Measurements from ENCODE around the gene ERFL.
A peak's percentile ranks its signal among the peaks of the same experiment; 100 is the strongest.

ERFL gene

GRCh38 chr19:41895745-41896580 is 32.3 kb downstream of the ERFL start:
- no peak for DNase-seq

DNA sequence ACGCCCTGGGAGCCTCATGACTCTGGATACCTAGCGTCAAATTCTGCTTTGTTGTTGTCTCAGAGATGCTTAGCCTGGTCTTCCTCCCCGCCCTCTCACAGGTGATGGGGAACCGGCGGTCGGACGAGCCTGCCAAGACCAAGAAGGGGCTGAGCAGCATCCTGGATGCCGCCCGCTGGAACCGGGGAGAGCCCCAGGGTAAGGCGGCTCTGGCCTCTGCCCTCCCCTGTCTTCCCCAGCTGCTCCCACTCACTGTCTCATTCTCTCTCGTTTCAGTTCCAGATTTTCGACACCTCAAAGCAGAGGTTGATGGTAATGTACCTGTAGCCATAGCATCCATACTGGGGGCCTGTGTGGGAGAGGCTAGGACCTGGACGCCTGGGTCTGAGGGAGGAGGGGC is 33.9 kb downstream of the ERFL start:
- no peak for DNase-seq

DNA sequence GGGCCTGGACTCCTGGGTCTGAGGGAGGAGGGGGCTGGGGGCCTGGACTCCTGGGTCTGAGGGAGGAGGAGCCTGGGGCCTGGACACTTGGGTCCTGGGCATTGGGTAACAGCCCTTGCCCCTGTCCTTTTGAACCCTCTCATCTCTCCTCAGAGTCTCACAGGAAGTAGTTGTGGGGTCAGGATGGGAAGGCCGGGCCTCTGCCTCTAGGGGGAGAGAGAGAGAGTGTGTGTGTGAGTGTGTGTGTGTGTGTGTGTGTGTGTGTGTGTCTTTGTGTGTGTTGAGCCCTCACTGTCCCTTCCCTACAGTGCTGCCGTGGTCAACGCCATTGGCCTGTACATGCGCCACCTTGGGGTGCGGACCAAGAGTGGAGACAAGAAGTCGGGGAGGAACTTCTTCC is 34.4 kb downstream of the ERFL start:
- DNase-seq = no peak

DNA sequence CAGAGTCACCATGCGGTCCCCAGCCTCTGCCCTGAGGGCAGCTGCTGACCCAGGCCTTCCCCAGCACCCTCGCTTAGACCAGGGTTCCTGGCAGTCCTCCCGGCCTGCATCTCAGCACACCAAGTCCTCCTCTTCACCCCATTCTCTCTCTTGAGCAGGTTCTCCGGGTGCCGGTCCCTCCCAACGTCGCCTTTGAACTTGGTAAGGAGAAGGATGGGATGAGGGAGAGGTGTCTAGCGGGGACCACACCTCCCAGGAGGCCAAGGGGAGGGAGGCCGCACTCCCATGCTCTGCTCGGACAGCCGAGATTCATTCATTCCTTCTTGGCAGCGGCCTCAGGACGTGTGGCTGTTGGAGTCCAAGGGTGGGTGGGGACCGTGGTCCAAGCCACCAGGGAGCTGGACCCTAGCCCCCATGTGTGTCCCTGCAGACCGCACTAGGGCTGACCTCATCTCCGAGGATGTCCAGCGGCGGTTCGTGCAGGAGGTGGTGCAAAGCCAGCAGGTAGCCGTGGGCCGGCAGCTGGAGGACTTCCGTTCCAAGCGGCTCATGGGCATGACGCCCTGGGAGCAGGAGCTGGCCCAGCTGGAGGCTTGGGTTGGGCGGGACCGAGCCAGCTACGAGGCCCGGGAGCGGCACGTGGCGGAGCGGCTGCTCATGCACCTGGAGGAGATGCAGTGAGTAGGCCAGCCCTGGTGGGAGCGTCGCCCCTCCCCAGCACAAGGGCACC is 35.9 kb downstream of the ERFL start:
- DNase-seq = no peak

DNA sequence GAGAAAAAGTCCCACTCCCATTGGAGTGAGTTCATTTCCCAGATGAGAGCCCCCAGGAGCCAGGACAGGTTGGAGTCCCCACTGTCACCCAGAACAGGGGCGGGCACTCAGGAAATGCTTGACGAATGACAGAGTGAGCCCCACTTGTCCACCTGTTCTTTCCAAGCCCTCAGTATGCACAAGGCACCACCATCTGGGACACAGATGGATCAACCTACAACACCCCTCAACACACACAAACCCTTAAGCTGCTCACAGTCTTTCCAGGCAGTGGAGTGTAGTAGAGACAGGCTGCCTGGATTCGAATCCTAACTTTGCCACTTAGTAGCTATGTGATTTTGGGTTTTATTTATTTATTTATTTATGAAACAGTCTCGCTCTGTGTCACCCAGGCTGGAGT is 37.3 kb downstream of the ERFL start:
- no peak for DNase-seq

GRCh38 chr19:41889896-41890295 is 38.4 kb downstream of the ERFL start:
- no peak for DNase-seq

- DNase-seq = no peak
Observed at GRCh38 chr19:41888926-41889325, 39.3 kb downstream of the ERFL start.

DNA sequence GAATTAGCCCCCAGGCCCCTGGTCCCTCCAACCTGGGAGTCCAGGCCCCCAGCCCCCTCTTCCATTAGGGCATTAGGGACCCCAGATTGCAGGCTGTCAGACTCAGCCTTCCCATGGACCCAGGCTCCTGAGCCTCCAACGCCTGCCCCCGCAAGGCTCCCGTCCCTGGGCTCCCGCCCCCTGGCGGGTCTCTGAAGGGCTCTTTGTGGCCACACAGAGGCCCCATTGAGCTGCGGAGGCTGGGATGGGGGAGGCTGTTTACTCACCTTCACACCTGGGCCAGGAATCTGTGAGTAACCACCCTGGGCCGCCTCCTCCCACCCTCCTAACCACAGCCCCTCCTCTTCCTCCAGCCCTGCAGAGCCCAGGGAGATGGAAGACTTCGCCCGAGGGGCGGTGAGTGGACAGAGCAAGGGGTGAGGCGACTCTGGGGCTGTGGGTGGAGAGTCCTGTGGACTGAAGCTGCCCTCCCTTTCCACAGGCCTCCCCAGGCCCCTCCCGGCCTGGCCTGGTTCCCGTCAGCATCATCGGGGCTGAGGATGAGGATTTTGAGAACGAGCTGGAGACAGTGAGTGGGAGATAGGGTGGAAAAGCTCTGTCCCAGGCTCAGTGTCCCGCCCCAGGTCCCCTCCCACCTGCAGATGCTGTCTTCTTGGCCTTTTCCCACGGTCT is 40.4 kb downstream of the ERFL start:
- peak; percentile 92 for DNase-seq

DNA sequence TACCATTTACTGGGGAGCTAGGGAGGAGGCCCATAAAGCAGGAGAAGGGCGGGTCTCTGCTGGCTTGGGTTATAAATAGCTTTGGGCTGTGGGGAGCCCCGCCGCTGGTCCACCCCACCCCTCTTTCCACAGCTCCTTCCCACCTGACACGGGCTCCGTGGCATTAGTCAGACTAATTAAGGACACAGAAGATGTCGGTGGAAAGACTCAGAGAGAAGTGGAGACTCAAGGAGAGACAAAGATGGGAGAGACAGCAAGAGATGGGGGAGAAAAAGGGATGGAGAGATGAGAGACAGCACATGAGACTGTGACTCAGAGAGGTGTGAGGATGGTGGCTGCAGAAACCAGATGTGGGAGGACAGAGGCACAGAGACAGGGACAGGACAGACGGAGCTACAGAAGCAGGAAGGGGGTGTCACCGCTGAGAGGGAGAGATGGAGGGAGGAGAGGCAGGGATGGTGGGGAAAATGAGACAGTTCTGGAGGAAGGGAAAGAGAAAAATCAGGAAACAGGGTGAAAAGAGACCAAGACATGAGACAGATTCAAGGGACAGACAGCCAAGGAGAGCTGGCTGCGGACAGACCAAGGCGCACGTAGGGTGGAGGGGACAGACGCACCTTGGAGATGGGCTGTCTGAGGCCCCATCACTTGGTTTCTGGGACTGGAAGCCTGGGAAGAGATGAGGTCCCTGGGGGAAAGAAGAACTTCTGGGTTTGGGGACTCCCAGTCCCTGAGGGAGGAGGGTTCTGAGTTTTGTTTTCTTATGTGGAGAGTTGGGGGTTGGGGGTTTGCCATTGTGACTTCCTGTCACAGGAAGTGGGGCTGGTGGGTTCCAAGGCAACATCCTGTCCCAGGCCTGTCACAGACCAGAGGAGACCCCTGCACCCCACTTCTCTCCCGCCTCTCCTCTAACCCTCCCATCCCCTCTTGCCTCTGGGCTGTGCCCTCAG is 41.2 kb downstream of the ERFL start:
- DNase-seq = peak; percentile 72

GRCh38 chr19:41883821-41884733 is 44.2 kb downstream of the ERFL start:
- DNase-seq = peak; percentile 94

DNA sequence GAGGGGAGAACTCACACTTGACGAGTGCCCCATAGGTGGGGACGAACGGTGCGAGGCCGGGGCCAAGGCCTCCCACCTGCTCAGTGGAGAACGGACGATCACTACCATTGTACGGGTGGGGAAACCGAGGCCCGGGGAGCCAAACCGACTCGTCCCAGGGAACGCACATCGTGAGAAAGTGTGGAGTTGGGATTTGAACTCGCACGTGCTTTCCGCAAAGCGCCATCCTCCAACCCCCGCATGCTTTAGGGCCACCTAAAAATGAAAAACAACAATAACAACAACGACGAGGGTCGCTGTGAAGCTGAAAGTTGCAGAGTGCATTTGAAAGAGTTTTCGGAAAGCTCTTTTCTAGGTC is 44.8 kb downstream of the ERFL start:
- no peak for DNase-seq

GRCh38 chr19:41882568-41883462 is 45.4 kb downstream of the ERFL start, which contains the start of gene ARHGEF1:
TSS of gene ARHGEF1 (plus strand) at chr19:41883184. CDS start at chr19:41888083, 4,899 bp downstream.
- DNase-seq = peak; percentile 77

- DNase-seq = no peak
Observed at GRCh38 chr19:41880329-41880708, 47.9 kb downstream of the ERFL start.

DNA sequence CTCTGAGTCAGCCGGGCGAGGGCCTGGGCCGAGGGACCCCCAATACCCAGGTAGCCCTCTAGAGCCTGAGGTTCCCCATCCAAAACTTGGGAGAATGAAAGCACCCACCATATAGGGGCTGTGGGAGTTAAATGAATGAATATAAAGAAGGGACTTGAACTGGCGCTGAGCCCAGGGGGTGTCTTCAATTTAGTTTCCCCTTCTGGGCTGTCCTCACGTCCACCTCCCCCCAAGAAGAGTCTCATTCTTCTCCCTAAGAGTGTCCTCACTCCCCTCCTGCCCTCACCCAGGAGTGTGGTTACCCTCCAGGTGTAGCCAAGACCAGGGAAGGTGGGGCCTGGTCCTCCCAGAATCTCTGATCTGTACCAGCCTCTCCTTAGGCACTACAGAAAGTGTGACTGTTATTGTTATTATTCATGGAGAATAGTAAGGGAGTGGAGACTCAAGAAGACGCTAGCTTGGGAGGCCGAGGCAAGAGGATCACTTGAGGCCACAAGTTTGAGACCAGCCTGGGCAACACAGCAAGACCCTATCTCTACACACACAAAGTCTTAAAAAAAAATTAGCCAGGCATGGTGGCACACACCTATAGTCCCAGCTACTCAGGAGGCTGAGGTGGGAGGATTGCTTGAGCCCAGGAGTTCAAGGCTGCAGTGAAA is 48.5 kb downstream of the ERFL start:
- DNase-seq = peak; percentile 1

- no peak for DNase-seq
Observed at GRCh38 chr19:41879080-41879479, 49.2 kb downstream of the ERFL start.

DNA sequence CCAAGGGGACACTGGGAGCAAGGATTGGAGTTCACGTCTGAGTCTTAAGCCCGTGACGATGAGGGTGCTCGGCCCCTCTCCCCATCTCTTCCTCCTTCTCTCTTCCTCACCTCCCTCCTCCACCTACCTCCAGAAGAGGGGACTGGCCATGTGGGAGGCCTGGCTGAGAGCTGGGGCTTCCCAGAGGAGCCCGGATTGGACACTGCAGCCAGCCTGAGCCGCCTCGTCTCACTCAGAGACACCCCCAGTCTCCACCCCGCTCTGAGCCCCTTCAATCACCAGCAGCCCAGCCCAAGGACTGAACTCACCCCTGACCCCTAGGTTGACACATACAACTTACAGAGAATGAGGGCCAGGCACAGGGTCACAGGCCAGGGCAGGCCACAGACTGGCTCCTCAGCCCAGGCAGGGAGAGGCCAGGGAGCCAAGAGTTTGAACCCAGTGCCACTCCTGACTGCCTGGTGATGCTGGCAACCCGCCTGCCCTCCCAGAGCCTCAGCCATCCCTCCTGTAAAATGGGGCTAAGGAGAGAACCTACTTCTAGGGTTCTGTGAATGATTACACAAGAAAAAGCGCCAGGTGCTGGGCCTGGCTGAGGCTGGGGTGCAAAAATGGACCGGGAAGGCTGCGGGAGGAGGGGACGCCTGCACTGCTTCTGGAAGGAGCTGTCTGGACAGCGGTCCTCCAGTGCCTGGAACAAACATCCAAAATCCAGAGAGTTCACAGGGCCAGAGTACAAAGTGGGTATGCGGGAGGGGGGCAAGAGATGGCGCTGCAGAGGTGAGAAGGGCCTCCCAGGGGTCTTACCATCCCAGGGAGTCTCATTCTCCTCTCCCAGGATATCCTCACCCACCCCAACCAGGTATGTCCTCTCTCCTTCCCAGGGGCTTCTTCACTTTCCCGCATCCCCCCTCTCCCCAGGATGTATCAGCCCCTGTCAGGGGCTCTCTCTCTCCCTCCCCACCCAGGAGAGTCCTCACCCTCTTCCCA is 50.0 kb downstream of the ERFL start:
- peak; percentile 10 for DNase-seq

DNA sequence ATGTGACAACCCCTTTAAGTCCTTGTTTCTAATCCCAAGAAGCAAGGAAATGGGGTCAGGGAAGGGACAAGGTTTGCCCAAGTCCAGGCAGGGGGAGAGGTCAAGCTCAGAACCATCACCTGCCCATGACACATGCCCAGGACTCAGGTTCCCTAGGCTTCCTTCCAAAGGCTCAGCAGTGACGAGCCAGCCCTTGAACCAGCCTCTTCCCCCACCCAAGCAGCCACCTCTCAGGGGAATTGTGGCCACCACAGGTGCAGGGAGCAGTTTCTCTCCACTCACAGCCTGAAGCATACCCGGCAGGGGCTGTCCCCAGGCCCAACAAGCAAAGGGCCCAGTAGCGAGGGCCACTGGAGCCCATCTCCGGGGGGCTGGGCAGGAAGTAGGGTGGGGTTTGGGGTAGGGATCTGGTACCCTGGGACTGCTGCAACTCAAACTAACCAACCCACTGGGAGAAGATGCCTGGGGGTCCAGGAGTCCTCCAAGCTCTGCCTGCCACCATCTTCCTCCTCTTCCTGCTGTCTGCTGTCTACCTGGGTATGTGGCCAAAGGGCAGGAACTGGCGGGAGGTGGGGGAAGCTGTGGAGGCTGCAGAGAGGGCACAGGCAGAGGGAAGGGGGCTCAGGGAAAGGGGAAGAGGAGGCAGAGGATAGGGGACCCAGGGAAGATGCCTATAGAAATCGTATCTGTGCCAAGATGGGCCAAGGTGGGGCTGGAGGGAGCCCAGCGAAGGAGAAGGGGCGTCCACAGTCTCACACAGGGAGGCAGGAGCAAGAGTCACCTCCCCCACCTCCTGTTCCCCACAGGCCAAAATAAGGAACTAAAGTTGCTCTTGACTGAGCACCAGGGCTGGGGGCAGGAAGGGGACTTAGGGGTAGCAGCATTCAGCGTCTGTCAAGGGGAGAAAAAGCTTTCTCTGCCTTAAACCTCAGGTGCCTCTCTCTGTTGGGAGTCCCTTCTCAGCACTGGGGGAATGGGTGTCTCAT is 51.1 kb downstream of the ERFL start, which contains the start of gene CD79A:
Gene CD79A (plus strand): TSS at position 433 of the 986 bp plus-strand sequence. CDS start 26 bp downstream, at position 459.
- peak; percentile 33 for DNase-seq

Data from stimulated activated CD4-positive, alpha-beta T cell treated with anti-CD3 and anti-CD28 coated beads, Interleukin-15, amount 100 ng/mL, for 24 hours (primary cell).